Natural killer cell treated with Interleukin-12 subunit alpha and Interleukin-12 subunit beta and Interleukin-15 and Interleukin-18, amount 100 ng/mL, for 72 hours (primary cell): ENCODE results near the gene LRIG2. TPM values are rescaled to one million over a fixed set of nuclear protein-coding genes. Genes with fewer than 3 reads are reported as not detected.
"Not testable (repeated sequence)": the region's sequence is repeated elsewhere in the genome, so short reads cannot be mapped to it uniquely, and the experiment has no call there.

Experiments used
- ATAC-seq, 2 donors: fragments of 150-1000 bp; cut with Tn5 transposase in 1 of 2; sonication (Bioruptor Pico), chemical (Tn5 transposase) in 1 of 2; 2 replicates each; pipeline ENCODE4 v1.10.0; 2021
- DNase-seq: peaks from one replicate; pipeline ENCODE4 v3.0.0; 2022; ENCODE audit warnings: low spot score
- H3K27ac Mint-ChIP-seq, 2 donors: 1 replicate in 1 of 2; 2 replicates in 1 of 2; pipeline ENCODE4 v1.8.0; 2022; ENCODE audit warnings: mixed read lengths in 2 of 2, mild to moderate bottlenecking in 1 of 2, moderate library complexity in 1 of 2
- H3K27me3 Mint-ChIP-seq, 2 donors: 1 replicate in 1 of 2; 2 replicates in 1 of 2; pipeline ENCODE4 v1.8.0; 2022; ENCODE audit warnings: mixed read lengths in 2 of 2
- H3K36me3 Mint-ChIP-seq: one replicate; pipeline ENCODE4 v1.8.0; 2022; ENCODE audit warnings: mixed read lengths
- H3K4me1 Mint-ChIP-seq, 2 donors: 1 replicate in 1 of 2; 2 replicates in 1 of 2; pipeline ENCODE4 v1.8.0; 2022; ENCODE audit warnings: low read depth in 2 of 2, mixed read lengths in 2 of 2, mild to moderate bottlenecking in 1 of 2
- H3K4me3 Mint-ChIP-seq: one replicate; pipeline ENCODE4 v1.8.0; 2022; ENCODE audit warnings: mixed read lengths
- H3K9me3 Mint-ChIP-seq: 2 replicates; pipeline ENCODE4 v1.8.0; 2022; ENCODE audit warnings: mixed read lengths
- total RNA-seq, 2 donors: library from RNA; stranded (reverse); gene quantifications; one replicate each; pipeline ENCODE4 v1.2.3, GENCODE V29; 2022

The LRIG2 gene
- total RNA-seq, 2 donors from 2014 or later = 13.0 to 20.8 TPM

DNA sequence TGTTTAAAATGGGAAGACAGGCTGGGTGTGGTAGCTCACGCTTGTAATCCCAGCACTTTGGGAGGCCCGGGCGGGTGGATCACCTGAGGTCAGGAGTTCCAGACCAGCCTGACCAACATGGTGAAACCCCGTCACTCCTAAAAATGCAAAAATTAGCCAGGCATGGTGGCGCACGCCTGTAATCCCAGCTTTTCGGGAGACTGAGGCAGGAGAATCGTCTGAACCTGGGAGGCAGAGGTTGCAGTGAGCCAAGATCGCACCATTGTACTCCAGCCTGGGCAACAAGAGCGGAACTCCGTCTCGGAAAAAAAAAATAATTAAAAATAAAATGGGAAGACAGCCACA is 29.9 kb upstream of the LRIG2 start:
- Mint-ChIP-seq H3K4me1 (peaks cover 48 to 56% of the 10 kb centered on the region in 2 donors), H3K27ac (peak overlapping the region; percentile 64), H3K4me3 (peak overlapping the region; percentile 71)
- not testable (repeated sequence) for DNase-seq, H3K36me3 Mint-ChIP-seq, H3K9me3 Mint-ChIP-seq, H3K27me3 Mint-ChIP-seq, ATAC-seq

DNA sequence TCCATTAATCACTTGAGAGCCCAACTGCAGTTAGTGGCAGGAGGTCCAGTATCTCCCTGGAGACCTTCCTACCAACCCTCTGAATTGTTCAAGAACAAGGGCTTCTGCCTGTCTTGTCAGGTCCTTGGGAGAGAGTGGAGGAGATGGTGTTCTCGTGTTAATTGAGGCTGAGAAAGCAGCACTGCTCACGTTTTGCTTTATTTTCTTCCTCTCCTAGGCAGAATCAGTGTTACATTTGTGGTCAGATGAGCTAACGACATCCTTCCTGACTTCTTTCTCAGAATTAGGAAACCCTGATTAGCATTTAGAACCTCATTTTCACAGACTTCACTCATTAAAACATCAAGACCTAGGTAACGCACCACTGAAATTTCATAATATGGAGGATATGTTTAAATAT is 26.4 kb upstream of the LRIG2 start:
- peak; percentile 80 to 85 for ATAC-seq
- Mint-ChIP-seq H3K4me3 (peak overlapping the region; percentile 74), H3K9me3 (no peaks in the 10 kb centered on the region), H3K27me3 (no peaks in the 10 kb centered on the region), H3K4me1 (peaks cover 49 to 58% of the 10 kb centered on the region in 2 donors), H3K27ac (peak overlapping the region; percentile 75 to 78), H3K36me3 (no peaks in the 10 kb centered on the region)
- no peak for DNase-seq

GRCh38 chr1:113048064-113048463 is 24.9 kb upstream of the LRIG2 start:
- Mint-ChIP-seq H3K36me3 (no peaks in the 10 kb centered on the region), H3K27me3 (no peaks in the 10 kb centered on the region), H3K27ac (peak overlapping the region; percentile 75 to 78), H3K4me3 (no peak overlapping the region), H3K9me3 (no peaks in the 10 kb centered on the region), H3K4me1 (peaks cover 35 to 43% of the 10 kb centered on the region in 2 donors)
- ATAC-seq (no peak), DNase-seq (no peak)

DNA sequence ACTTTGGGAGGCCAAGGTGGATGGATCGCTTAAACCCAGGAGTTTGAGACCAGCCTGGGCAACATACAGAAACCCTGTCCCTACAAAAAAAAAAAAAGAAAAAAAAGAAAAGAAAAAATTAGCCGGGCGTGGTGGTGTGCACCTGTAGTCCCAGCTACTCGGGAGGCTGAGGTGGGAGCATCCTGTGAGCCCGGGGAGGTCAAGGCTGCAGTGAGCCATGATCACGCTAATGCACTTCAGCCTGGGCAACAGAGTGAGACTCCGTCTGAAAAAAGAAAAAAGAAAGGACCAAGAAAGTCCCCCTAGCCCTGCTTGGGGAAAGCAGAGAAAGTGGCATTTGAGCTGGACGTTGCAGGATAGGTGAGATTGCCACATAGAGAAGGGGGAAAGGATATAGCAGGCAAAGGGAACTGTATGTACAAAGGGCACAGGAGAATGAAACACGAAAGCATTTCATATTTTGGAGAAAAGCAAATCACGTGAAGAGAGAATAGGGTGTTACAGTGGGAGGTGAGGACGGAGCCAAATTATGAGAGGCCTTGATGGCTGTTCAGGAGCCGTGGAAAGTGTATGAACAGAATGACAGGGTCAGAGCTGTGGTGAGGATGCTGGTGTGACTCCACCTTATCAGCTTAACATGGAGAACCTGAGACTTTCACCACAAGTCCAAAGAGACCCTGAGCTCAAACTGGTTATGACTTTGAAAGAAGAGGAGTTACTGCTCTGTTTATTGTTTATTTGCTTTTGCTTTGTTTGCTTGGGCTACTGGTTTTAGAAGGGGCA is 19.5 kb upstream of the LRIG2 start:
- H3K36me3 Mint-ChIP-seq = no peaks in the 10 kb centered on the region
- peak overlapping the region in 1 of 2 donors; percentile 34 for H3K27ac Mint-ChIP-seq
- H3K27me3 Mint-ChIP-seq = no peaks in the 10 kb centered on the region
- no peak overlapping the region for H3K4me3 Mint-ChIP-seq
- DNase-seq (no peak), ATAC-seq (no peak)
- H3K9me3 Mint-ChIP-seq = no peaks in the 10 kb centered on the region
- H3K4me1 Mint-ChIP-seq = peaks cover 18 to 20% of the 10 kb centered on the region in 2 donors

DNA sequence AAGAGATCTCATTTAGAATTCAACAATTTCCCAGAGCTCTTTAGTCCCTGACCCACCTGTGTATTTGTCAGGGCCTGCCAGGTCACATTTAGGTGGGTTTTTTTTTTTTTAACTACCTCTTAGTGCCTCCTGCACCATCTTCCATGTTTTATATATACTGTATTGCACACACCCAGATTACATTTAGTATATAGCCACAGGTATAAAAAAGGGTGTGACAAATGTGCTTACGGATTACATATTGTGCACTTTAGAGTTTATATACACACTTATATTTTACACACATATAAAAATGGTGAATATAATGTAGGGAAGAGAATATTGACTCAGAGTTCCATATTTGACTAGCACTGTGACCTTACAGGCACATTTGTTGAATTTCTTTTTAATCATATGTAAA is 17.4 kb upstream of the LRIG2 start:
- no peak for DNase-seq
- H3K27ac Mint-ChIP-seq = no peak overlapping the region
- no peaks in the 10 kb centered on the region for H3K36me3 Mint-ChIP-seq
- H3K4me1 Mint-ChIP-seq = peaks cover 13 to 15% of the 10 kb centered on the region in 2 donors
- H3K9me3 Mint-ChIP-seq = no peaks in the 10 kb centered on the region
- H3K27me3 Mint-ChIP-seq = no peaks in the 10 kb centered on the region
- no peak for ATAC-seq
- no peak overlapping the region for H3K4me3 Mint-ChIP-seq

- DNase-seq (no peak), ATAC-seq (no peak)
- no peak overlapping the region for H3K4me3 Mint-ChIP-seq
- no peaks in the 10 kb centered on the region for H3K9me3 Mint-ChIP-seq
- H3K27ac Mint-ChIP-seq = no peak overlapping the region
- H3K27me3 Mint-ChIP-seq = no peaks in the 10 kb centered on the region
- peaks cover 12 to 13% of the 10 kb centered on the region in 2 donors for H3K4me1 Mint-ChIP-seq
- no peaks in the 10 kb centered on the region for H3K36me3 Mint-ChIP-seq
Measured at GRCh38 chr1:113057006-113057405, 16.0 kb upstream of the LRIG2 start.

DNA sequence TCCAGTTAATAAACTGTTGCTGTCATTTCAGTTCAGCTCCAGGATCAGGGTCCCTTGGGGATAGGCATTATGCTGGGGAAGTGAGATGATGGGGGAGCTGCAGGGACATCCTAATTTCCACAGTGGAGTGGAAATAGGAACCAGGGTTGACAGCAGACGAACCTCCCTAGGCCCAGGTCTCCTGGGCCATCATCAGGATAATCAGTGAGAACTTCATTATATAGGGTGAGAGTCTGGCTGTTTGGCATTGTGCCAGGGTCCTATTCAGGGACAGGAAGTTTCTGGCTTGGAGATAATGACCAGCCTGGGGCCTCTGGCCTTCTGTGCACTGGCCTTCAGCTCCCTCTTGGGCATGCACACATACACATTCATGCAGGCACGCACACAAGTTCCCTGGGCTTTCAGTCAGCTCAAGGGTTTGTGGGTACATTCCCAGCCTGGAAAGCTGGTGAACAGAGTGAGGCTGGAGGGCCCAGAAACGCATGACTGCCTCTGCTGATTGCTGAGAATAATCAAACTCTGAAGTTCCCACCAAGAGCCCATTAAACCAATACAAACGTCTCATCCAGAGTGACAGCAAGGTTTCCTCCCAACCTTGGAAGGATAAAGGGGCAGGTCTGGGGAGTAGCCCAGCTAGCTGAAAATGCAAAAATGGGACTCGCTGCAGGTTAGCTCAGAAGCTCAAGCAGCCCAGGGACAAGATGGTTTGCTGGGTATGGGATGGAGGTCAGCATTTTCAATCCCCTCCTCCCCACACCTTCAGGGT is 13.9 kb upstream of the LRIG2 start:
- no peak for ATAC-seq
- Mint-ChIP-seq H3K27ac (no peak overlapping the region), H3K4me3 (no peak overlapping the region), H3K27me3 (no peaks in the 10 kb centered on the region), H3K4me1 (peaks cover 5 to 6% of the 10 kb centered on the region in 2 donors), H3K9me3 (no peaks in the 10 kb centered on the region), H3K36me3 (no peaks in the 10 kb centered on the region)
- DNase-seq = no peak

DNA sequence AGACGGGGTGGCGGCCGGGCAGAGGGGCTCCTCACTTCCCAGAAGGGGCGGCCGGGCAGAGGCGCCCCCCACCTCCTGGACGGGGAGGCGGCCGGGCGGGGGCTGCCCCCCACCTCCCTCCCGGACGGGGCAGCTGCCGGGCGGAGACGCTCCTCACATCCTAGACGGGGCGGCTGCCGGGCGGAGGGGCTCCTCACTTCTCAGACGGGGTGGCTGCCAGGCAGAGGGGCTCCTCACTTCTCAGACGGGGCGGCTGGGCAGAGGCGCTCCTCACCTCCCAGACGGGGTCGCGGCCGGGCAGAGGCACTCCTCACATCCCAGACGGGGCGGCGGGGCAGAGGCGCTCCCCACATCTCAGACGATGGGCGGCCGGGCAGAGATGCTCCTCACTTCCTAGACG is 9.5 kb upstream of the LRIG2 start:
- not testable (repeated sequence) for H3K36me3 Mint-ChIP-seq, H3K27ac Mint-ChIP-seq, ATAC-seq, H3K4me3 Mint-ChIP-seq, DNase-seq, H3K4me1 Mint-ChIP-seq, H3K9me3 Mint-ChIP-seq, H3K27me3 Mint-ChIP-seq

GRCh38 chr1:113072141-113072756 is 749 bp upstream of the LRIG2 start:
- DNase-seq (no peak), ATAC-seq (no peak)
- Mint-ChIP-seq H3K36me3 (no peaks in the 10 kb centered on the region), H3K4me3 (peak overlapping the region; percentile 99), H3K27ac (peak overlapping the region; percentile 95 to 98), H3K27me3 (no peaks in the 10 kb centered on the region), H3K4me1 (peaks cover 21 to 27% of the 10 kb centered on the region in 2 donors), H3K9me3 (no peaks in the 10 kb centered on the region)

DNA sequence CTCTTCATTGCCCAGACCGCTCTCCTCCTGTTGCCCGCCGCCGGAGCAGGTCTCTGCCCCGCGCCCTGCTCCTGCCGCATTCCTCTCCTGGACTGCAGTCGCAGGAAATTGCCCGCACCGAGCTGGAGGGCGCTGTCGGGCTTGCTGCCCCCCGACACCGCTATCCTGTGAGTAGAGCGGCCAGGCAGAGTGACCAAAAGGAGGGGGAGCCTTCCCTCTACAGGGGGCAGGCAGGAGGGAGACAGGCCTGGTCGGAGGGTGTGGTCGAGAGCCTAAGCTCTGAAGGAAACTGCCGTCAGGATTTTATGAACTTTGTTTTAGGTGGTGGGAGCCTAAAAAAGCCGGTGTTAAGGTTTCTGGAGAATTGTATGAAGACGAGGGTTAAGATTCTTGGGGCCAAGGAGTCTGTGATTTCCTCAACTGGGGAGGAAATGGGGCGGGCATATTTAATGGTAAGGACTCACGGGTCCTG is 517 bp downstream of the LRIG2 start:
- DNase-seq (peak; percentile 67), ATAC-seq (peak; percentile 51 to 54)
- Mint-ChIP-seq H3K36me3 (peaks cover 4% of the 10 kb centered on the region), H3K4me1 (peaks cover 21 to 23% of the 10 kb centered on the region in 2 donors), H3K27ac (peak overlapping the region; percentile 95 to 98), H3K4me3 (peak overlapping the region; percentile 99), H3K9me3 (no peaks in the 10 kb centered on the region), H3K27me3 (no peaks in the 10 kb centered on the region)

DNA sequence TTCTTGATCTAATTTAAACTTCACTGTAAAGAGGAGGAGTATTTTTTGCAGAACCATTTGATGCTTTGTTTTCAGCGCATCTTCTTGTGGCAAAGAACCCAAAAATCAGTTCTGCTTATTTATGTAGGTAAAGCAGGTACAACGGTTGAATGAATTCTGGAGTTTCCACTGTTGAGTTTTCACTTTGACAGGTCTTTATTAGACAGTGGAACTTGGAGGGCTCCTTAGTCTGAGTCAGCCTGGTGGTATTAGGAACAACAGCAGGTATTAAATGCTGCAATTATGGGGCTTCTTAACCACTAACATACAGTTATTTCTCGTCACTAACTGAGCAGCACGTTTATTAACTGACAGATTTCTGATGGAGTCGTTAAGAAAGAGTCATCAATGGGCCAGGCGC is 1.2 kb downstream of the LRIG2 start:
- H3K36me3 Mint-ChIP-seq = peaks cover 4% of the 10 kb centered on the region
- peaks cover 21 to 23% of the 10 kb centered on the region in 2 donors for H3K4me1 Mint-ChIP-seq
- no peak for ATAC-seq
- H3K27ac Mint-ChIP-seq = peak overlapping the region; percentile 95 to 98
- H3K27me3 Mint-ChIP-seq = no peaks in the 10 kb centered on the region
- peak overlapping the region; percentile 99 for H3K4me3 Mint-ChIP-seq
- no peaks in the 10 kb centered on the region for H3K9me3 Mint-ChIP-seq
- no peak for DNase-seq

GRCh38 chr1:113077978-113078377 is 5.0 kb downstream of the LRIG2 start:
- not testable (repeated sequence) for DNase-seq, ATAC-seq, H3K36me3 Mint-ChIP-seq, H3K27ac Mint-ChIP-seq, H3K27me3 Mint-ChIP-seq, H3K4me3 Mint-ChIP-seq, H3K9me3 Mint-ChIP-seq
- H3K4me1 Mint-ChIP-seq = peaks cover 13 to 20% of the 10 kb centered on the region in 2 donors

DNA sequence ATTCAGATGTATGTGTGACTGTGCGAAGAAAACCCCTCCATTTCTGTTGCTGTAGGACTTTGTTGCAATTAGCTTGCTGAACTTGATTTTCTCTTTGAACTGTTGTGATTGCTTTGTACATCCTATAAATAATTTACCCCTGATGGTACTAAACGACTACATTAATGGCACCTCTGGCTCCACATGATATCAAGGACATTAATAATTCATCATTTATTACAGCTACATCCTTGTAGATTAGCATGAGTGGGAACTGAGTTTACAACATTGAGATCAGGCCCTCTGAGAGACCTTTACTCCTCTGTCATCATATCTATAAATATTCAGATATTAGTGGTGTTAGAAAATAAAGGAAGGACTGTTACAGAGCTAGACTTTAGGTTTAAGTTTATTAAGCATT is 13.5 kb downstream of the LRIG2 start:
- H3K27me3 Mint-ChIP-seq = no peaks in the 10 kb centered on the region
- no peak for ATAC-seq
- no peak overlapping the region for H3K4me3 Mint-ChIP-seq
- DNase-seq = no peak
- H3K4me1 Mint-ChIP-seq = peaks cover 6 to 14% of the 10 kb centered on the region in 2 donors
- H3K9me3 Mint-ChIP-seq = no peaks in the 10 kb centered on the region
- H3K27ac Mint-ChIP-seq = no peak overlapping the region
- peaks cover 5% of the 10 kb centered on the region for H3K36me3 Mint-ChIP-seq

- no peak overlapping the region for H3K4me3 Mint-ChIP-seq
- H3K27me3 Mint-ChIP-seq = no peaks in the 10 kb centered on the region
- no peak for ATAC-seq
- H3K4me1 Mint-ChIP-seq = peaks cover 10 to 13% of the 10 kb centered on the region in 2 donors
- H3K36me3 Mint-ChIP-seq = peaks cover 3% of the 10 kb centered on the region
- no peak for DNase-seq
- no peaks in the 10 kb centered on the region for H3K9me3 Mint-ChIP-seq
- H3K27ac Mint-ChIP-seq = peak overlapping the region in 1 of 2 donors; percentile 47
Measured at GRCh38 chr1:113088972-113089371, 16.0 kb downstream of the LRIG2 start.
